ENCODE measurements around the gene SCGN.

GRCh38 chr6:25602674-25602982 is 49.4 kb upstream of the SCGN start:
- TF ChIP-seq POLR2A (IDR thresholded peaks at IDR 0.05) (no peak), CTCF (IDR thresholded peaks at IDR 0.05) (no peak)
